OCI-LY1 (cell line): Measurements from ENCODE around the gene CDC42BPA.
"Not testable (repeated sequence)": the region's sequence is repeated elsewhere in the genome, so short reads cannot be mapped to it uniquely, and the experiment has no call there.

Source experiments
- H2AFZ ChIP-seq: fragments of 200-600 bp; sonication (generic), shearing (Covaris generic); 2 replicates; pipeline ENCODE4 v1.6.0; 2014; ENCODE audit warnings: antibody characterized with exemption, mild to moderate bottlenecking, low read length
- H3F3A ChIP-seq: fragments of 200-600 bp; sonication (generic), shearing (Covaris generic); 2 replicates; pipeline ENCODE4 v1.6.0; 2014; ENCODE audit warnings: mild to moderate bottlenecking, antibody characterized with exemption, low read length, moderate library complexity; ENCODE audit not compliant: insufficient read depth
- H3K27ac ChIP-seq: fragments of 200-600 bp; sonication (generic); 2 replicates; pipeline ENCODE4 v1.5.1; 2014; ENCODE audit warnings: low read length, mixed run types, mild to moderate bottlenecking, low read depth; ENCODE audit not compliant: poor library complexity, severe bottlenecking
- H3K27me3 ChIP-seq: fragments of 200-600 bp; sonication (generic); 2 replicates; pipeline ENCODE4 v1.6.0; 2014; ENCODE audit warnings: antibody characterized with exemption, mild to moderate bottlenecking, low read length, moderate library complexity; ENCODE audit not compliant: insufficient read depth
- H3K36me3 ChIP-seq: fragments of 200-600 bp; sonication (generic); 2 replicates; pipeline ENCODE4 v1.6.1; 2014; ENCODE audit warnings: mild to moderate bottlenecking, antibody characterized with exemption, low read length, moderate library complexity, mixed read lengths; ENCODE audit not compliant: insufficient read depth
- H3K4me1 ChIP-seq: fragments of 200-600 bp; sonication (generic); 2 replicates; pipeline ENCODE4 v1.5.1; 2014; ENCODE audit warnings: mild to moderate bottlenecking, low read length, moderate library complexity; ENCODE audit not compliant: insufficient read depth, severe bottlenecking
- H3K4me2 ChIP-seq: fragments of 200-600 bp; sonication (generic), shearing (Covaris generic); 2 replicates; pipeline ENCODE4 v1.6.1; 2014; ENCODE audit warnings: low read length
- H3K4me3 ChIP-seq: fragments of 200-600 bp; sonication (generic); 2 replicates; pipeline ENCODE4 v1.5.1; 2014; ENCODE audit warnings: low read length, low read depth, mild to moderate bottlenecking, mixed read lengths; ENCODE audit not compliant: poor library complexity, severe bottlenecking
- H3K79me2 ChIP-seq: fragments of 200-600 bp; shearing (Covaris generic); 2 replicates; pipeline ENCODE4 v1.6.1; 2016; ENCODE audit warnings: mixed run types, low read length, mixed read lengths; ENCODE audit not compliant: insufficient read depth
- H3K9ac ChIP-seq: fragments of 200-600 bp; sonication (generic), shearing (Covaris generic); 2 replicates; pipeline ENCODE4 v1.6.1; 2014; ENCODE audit warnings: mild to moderate bottlenecking, low read length, mixed read lengths
- H3K9me2 ChIP-seq: fragments of 200-600 bp; sonication (generic), shearing (Covaris generic); 2 replicates; pipeline ENCODE4 v1.6.1; 2014; ENCODE audit warnings: low read depth, mild to moderate bottlenecking, low read length, mixed read lengths
- H3K9me3 ChIP-seq: fragments of 200-600 bp; shearing (Covaris generic); 2 replicates; pipeline ENCODE4 v1.6.1; 2014; ENCODE audit warnings: low read length, mixed read lengths
- H4K20me1 ChIP-seq: fragments of 200-600 bp; sonication (generic), shearing (Covaris generic); 2 replicates; pipeline ENCODE4 v1.6.0; 2016; ENCODE audit warnings: mild to moderate bottlenecking, low read length; ENCODE audit not compliant: insufficient read depth
- EZH2 ChIP-seq: fragments of 200-600 bp; sonication (generic), shearing (Covaris generic); IDR thresholded peaks from 2 replicates; pipeline ENCODE4 v1.8.0; 2017; ENCODE audit warnings: borderline replicate concordance, mixed run types, mild to moderate bottlenecking, antibody characterized with exemption, low read length, moderate library complexity, mixed read lengths
- TF ChIP-seq, protein P1 (sequence below): fragments of 200-600 bp; sonication (generic), shearing (Covaris generic); IDR thresholded peaks from 2 replicates; pipeline ENCODE4 v1.5.1; 2017; ENCODE audit warnings: mild to moderate bottlenecking, antibody characterized with exemption, low read length, moderate library complexity, mixed read lengths

Gene CDC42BPA

DNA sequence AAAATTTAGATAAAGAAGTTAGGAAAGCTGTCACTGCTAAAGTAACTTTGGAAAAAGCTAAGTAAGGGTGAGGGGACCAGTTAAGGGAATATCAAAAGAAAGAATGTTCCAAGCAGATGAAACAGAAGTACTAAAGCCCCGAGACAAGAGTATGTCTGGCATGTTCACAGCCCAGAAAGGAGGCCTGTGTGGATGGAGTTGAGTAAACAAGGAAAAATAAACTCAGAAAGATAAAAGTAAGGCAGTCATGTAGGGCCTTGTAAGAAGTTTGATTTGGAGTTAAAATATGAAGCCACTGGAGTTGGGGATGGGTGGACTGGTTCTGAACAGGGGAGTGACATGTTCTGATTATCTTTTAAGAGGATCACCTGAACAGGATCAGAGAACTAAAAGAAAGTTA is 177.9 kb downstream of the CDC42BPA start:
- Histone ChIP-seq H3K4me2 (no peak overlapping the region), H3F3A (no peaks in the 10 kb centered on the region), H3K27me3 (no peaks in the 10 kb centered on the region), H3K36me3 (no peaks in the 10 kb centered on the region), H3K9ac (no peak overlapping the region), H3K9me2 (no peaks in the 10 kb centered on the region), H3K27ac (no peak overlapping the region), H2AFZ (no peak overlapping the region), H3K4me1 (no peaks in the 10 kb centered on the region), H3K79me2 (no peaks in the 10 kb centered on the region), H3K9me3 (no peaks in the 10 kb centered on the region), H4K20me1 (no peaks in the 10 kb centered on the region), H3K4me3 (no peak overlapping the region)
- TF ChIP-seq EZH2 = no peak
- TF ChIP-seq, protein P1, sequence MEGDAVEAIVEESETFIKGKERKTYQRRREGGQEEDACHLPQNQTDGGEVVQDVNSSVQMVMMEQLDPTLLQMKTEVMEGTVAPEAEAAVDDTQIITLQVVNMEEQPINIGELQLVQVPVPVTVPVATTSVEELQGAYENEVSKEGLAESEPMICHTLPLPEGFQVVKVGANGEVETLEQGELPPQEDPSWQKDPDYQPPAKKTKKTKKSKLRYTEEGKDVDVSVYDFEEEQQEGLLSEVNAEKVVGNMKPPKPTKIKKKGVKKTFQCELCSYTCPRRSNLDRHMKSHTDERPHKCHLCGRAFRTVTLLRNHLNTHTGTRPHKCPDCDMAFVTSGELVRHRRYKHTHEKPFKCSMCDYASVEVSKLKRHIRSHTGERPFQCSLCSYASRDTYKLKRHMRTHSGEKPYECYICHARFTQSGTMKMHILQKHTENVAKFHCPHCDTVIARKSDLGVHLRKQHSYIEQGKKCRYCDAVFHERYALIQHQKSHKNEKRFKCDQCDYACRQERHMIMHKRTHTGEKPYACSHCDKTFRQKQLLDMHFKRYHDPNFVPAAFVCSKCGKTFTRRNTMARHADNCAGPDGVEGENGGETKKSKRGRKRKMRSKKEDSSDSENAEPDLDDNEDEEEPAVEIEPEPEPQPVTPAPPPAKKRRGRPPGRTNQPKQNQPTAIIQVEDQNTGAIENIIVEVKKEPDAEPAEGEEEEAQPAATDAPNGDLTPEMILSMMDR = no peak

DNA sequence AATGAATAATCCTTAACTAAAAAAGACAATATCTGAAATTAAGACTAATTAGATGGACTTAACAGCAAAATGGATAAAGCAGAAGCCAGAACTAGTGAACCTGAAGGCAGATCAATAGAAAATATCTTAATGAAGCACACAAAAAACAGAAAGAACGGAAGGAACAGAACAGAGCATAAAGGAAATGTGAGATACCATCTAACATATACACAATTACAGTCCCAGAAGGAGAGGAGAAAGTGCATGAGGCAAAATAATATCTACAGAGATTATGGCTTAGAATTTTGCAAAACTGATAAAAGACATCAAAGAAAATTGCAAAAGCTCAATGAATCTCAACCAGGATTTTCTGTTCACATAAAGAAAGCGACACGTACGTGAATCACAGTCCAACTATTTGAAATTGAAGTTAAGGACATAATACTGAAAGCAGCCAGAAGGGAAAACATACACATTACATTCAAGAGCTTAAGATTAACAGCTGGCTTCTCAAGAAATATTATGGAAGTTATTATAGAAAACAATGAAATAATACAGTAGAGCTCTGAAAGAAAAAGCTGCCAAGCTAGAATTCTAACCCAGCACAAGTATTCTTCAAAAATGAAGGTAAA is 182.0 kb downstream of the CDC42BPA start:
- Histone ChIP-seq H3K9me3 (no peaks in the 10 kb centered on the region), H3K79me2 (no peaks in the 10 kb centered on the region), H4K20me1 (no peaks in the 10 kb centered on the region), H3K27ac (no peak overlapping the region), H3K9ac (no peak overlapping the region), H3K36me3 (no peaks in the 10 kb centered on the region), H2AFZ (no peak overlapping the region), H3K9me2 (no peaks in the 10 kb centered on the region), H3K27me3 (no peaks in the 10 kb centered on the region), H3K4me3 (no peak overlapping the region), H3F3A (no peaks in the 10 kb centered on the region), H3K4me2 (no peak overlapping the region), H3K4me1 (no peaks in the 10 kb centered on the region)
- TF ChIP-seq, protein P1 = no peak

DNA sequence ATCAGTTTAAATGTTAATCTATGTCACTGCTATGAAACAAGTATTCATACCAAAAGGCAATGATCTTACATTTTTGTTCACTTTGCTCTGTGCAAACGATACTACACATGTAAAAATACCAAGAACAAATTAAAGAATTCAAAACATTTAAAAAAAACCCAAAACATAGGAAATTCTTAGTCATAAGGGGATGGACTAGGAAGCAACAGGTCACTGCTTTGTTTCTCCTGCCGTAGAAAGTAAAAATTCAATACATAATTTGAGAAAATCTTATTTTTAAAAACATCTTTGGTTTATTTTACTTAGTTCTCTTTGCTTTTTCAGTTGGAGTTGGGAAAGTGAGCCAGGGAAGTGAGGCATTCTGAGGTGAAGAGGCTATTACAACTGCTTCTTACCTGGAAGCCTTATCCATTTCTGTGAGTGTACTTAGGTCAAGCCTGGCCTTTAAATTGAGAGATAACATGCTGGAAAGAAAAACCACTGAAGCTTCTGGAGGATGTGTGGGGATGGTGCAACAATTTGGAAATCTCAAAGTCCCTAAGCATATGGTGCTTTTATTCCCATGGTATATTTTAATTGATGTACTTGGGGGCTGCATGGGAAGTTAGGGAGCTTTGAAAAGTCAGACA is 183.5 kb downstream of the CDC42BPA start:
- Histone ChIP-seq H3K4me1 (no peaks in the 10 kb centered on the region), H3K36me3 (no peaks in the 10 kb centered on the region), H3F3A (no peaks in the 10 kb centered on the region), H4K20me1 (no peaks in the 10 kb centered on the region), H3K4me2 (no peak overlapping the region), H3K9ac (no peak overlapping the region), H2AFZ (no peak overlapping the region), H3K79me2 (no peaks in the 10 kb centered on the region), H3K9me2 (no peaks in the 10 kb centered on the region), H3K27ac (no peak overlapping the region), H3K4me3 (no peak overlapping the region), H3K9me3 (no peaks in the 10 kb centered on the region), H3K27me3 (no peaks in the 10 kb centered on the region)
- TF ChIP-seq, protein P1 = no peak
- TF ChIP-seq EZH2 = no peak

DNA sequence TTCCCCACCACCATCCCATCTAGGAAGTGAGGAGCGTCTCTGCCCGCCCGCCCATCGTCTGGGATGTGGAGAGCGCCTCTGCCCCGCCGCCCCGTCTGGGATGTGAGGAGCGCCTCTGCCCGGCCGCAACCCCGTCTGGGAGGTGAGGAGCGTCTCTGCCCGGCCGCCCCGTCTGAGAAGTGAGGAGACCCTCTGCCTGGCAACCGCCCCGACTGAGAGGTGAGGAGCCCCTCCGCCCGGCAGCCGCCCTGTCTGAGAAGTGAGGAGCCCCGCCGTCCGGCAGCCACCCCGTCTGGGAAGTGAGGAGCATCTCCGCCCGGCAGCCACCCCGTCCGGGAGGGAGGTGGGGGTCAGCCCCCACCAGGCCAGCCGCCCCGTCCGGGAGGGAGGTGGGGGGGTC is 185.6 kb downstream of the CDC42BPA start:
- not testable (repeated sequence) for H3K4me2 ChIP-seq, H3K27ac ChIP-seq, H3K27me3 ChIP-seq, H4K20me1 ChIP-seq, H3K9me2 ChIP-seq, H3F3A ChIP-seq, H3K4me1 ChIP-seq, H2AFZ ChIP-seq, H3K36me3 ChIP-seq, H3K9me3 ChIP-seq, H3K9ac ChIP-seq, H3K4me3 ChIP-seq, H3K79me2 ChIP-seq
